Muscle layer of duodenum (tissue), 2 donors: ENCODE data around the gene MFAP2.

ENCODE experiments used
- H3K27ac ChIP-seq: one replicate; pipeline ENCODE4 v1.7.0; 2013; ENCODE audit warnings: mild to moderate bottlenecking, low read length
- H3K27me3 ChIP-seq: one replicate; pipeline ENCODE4 v1.7.0; 2013; ENCODE audit warnings: low read depth, mild to moderate bottlenecking, control low read depth, low read length
- H3K36me3 ChIP-seq, 2 donors: one replicate each; pipeline ENCODE4 v1.7.0; 2013; ENCODE audit warnings: low read length in 2 of 2, control low read depth in 1 of 2, mild to moderate bottlenecking in 1 of 2; ENCODE audit not compliant: insufficient read depth in 2 of 2, control insufficient read depth in 1 of 2
- H3K4me1 ChIP-seq, 2 donors: one replicate each; pipeline ENCODE4 v1.7.0; 2013; ENCODE audit warnings: low read length in 2 of 2, mild to moderate bottlenecking in 2 of 2, control low read depth in 1 of 2, moderate library complexity in 1 of 2; ENCODE audit not compliant: insufficient read depth in 2 of 2, control insufficient read depth in 1 of 2
- H3K4me3 ChIP-seq, 2 donors: one replicate each; pipeline ENCODE4 v1.7.0; 2013; ENCODE audit warnings: low read length in 2 of 2, low read depth in 1 of 2, mild to moderate bottlenecking in 1 of 2
- H3K9me3 ChIP-seq, 2 donors: one replicate each; pipeline ENCODE4 v1.7.0; 2013; ENCODE audit warnings: low read length in 2 of 2, control low read depth in 1 of 2, mild to moderate bottlenecking in 1 of 2; ENCODE audit not compliant: control insufficient read depth in 1 of 2
- donor health status: healthy.

The MFAP2 gene

GRCh38 chr1:16989676-16990391, 9.4 kb upstream of the MFAP2 start:
- Histone ChIP-seq H3K27ac (no peak overlapping the region), H3K4me3 (no peak overlapping the region), H3K9me3 (no peaks in the 10 kb centered on the region), H3K27me3 (no peaks in the 10 kb centered on the region), H3K36me3 (peaks cover 6 to 32% of the 10 kb centered on the region in 2 donors), H3K4me1 (peaks cover 0 to 2% of the 10 kb centered on the region in 2 donors)

- Histone ChIP-seq H3K27me3 (no peaks in the 10 kb centered on the region), H3K36me3 (peaks cover 6 to 32% of the 10 kb centered on the region in 2 donors)
Measured at GRCh38 chr1:16988210-16988609, 7.8 kb upstream of the MFAP2 start.

DNA sequence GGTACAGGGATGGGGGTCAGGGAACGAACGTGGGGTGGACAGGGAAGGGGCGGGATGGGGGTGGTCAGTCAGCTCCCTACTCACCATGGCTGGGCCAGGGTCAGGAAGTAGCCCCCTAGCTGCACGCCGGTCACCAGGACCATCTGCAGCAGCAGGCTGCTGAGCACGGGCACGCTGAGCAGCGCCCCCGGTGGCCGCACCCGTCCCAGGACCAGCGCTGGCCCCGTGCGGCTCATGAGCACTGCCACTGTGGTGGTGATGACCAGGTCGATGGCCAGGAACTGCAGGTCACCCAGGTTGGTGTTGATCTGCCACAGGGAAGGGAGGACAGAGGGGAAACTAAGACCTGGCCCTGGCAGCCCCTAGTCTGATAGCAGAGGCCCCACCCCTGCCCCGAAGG, 6.5 kb upstream of the MFAP2 start:
- Histone ChIP-seq H3K4me1 (peaks cover 0 to 5% of the 10 kb centered on the region in 2 donors), H3K4me3 (no peak overlapping the region), H3K27me3 (no peaks in the 10 kb centered on the region), H3K27ac (no peak overlapping the region), H3K9me3 (no peaks in the 10 kb centered on the region), H3K36me3 (peaks cover 6 to 32% of the 10 kb centered on the region in 2 donors)

More at GRCh38 chr1:16988210-16988609, 7.8 kb upstream of the MFAP2 start:
- Histone ChIP-seq H3K4me1 (peaks cover 0 to 5% of the 10 kb centered on the region in 2 donors), H3K4me3 (no peak overlapping the region), H3K27ac (no peak overlapping the region), H3K9me3 (no peaks in the 10 kb centered on the region)

DNA sequence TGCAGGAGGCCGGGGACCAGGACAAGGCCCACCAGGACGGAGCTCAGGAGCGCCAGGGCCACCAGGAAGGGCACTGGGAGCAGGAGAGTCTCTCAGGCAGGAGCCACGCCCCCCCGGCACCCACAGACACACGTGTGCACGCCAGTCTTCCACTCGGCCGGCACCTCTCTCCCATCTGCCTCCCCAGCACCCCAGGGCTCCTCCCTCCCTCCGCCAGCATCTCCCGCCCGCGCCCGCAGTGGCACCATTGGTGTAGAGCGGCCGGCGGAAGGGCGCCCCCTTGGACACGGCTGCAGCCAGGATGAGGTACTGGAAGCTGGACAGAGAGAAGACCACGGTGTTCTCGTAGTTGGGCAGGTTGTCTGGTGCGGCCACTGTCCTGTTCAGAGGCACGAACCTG, 6.1 kb upstream of the MFAP2 start:
- H3K9me3 ChIP-seq = no peaks in the 10 kb centered on the region
- H3K4me3 ChIP-seq = no peak overlapping the region
- no peaks in the 10 kb centered on the region for H3K27me3 ChIP-seq
- peaks cover 0 to 5% of the 10 kb centered on the region in 2 donors for H3K4me1 ChIP-seq
- no peak overlapping the region for H3K27ac ChIP-seq
- H3K36me3 ChIP-seq = peaks cover 6 to 32% of the 10 kb centered on the region in 2 donors

DNA sequence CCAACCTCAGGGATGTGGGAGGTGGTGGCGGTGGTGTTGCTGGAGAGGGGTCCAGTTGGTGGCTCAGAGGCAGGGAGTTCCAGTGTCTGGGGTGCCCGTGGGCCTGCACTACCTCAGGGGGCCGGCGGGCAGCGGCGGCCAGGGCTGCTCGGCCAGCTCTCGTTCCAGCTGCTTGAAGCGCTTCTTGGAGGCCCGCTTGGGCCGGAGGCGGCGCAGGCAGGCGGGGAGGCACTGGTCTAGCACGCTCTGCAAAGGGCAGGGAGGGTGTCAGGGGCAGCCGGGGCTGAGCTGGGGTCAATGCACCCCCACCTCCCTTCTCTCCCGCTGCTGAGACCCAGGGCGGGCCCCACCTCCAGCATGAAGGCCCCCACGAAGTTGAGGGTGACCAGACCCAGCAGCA, 5.7 kb upstream of the MFAP2 start:
- no peak overlapping the region for H3K27ac ChIP-seq
- H3K4me3 ChIP-seq = no peak overlapping the region
- peaks cover 6 to 32% of the 10 kb centered on the region in 2 donors for H3K36me3 ChIP-seq
- H3K27me3 ChIP-seq = no peaks in the 10 kb centered on the region
- H3K9me3 ChIP-seq = no peaks in the 10 kb centered on the region
- H3K4me1 ChIP-seq = peaks cover 0 to 5% of the 10 kb centered on the region in 2 donors

DNA sequence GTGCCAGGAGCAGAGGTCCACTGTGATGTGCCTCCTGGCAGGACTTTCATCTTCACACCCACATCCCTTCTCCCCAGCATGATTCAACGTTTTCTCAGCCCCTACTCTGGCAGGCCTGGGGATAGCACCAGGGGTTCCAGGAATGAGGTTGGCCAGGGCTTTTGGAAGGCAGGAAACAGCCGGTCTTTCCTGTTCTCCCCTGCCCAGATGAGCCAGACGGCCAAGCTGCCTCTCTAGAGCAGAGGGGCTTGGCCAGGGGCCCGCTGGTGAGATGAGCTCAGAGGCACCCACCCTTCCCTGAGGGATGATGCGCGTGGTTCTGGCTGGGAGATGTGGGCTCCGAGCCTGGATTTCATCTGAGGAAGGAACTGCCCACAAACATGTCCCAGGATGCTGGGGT, 4.3 kb upstream of the MFAP2 start:
- peaks cover 0 to 14% of the 10 kb centered on the region in 2 donors for H3K4me1 ChIP-seq
- H3K9me3 ChIP-seq = no peaks in the 10 kb centered on the region
- H3K27ac ChIP-seq = no peak overlapping the region
- H3K36me3 ChIP-seq = peaks cover 6 to 32% of the 10 kb centered on the region in 2 donors
- H3K4me3 ChIP-seq = no peak overlapping the region
- H3K27me3 ChIP-seq = no peaks in the 10 kb centered on the region

- Histone ChIP-seq H3K27me3 (no peaks in the 10 kb centered on the region), H3K27ac (no peak overlapping the region), H3K4me1 (peaks cover 0 to 19% of the 10 kb centered on the region in 2 donors), H3K36me3 (peaks cover 6 to 27% of the 10 kb centered on the region in 2 donors), H3K9me3 (no peaks in the 10 kb centered on the region), H3K4me3 (no peak overlapping the region)
Measured at GRCh38 chr1:16983649-16984048, 3.2 kb upstream of the MFAP2 start.

GRCh38 chr1:16982902-16983301, 2.5 kb upstream of the MFAP2 start:
- H3K27me3 ChIP-seq = no peaks in the 10 kb centered on the region
- peaks cover 6 to 23% of the 10 kb centered on the region in 2 donors for H3K36me3 ChIP-seq
- H3K27ac ChIP-seq = no peak overlapping the region
- no peak overlapping the region for H3K4me3 ChIP-seq
- H3K9me3 ChIP-seq = no peaks in the 10 kb centered on the region
- peaks cover 0 to 22% of the 10 kb centered on the region in 2 donors for H3K4me1 ChIP-seq

GRCh38 chr1:16981269-16981849, 939 bp upstream of the MFAP2 start:
- peaks cover 0 to 8% of the 10 kb centered on the region in 2 donors for H3K36me3 ChIP-seq
- H3K27me3 ChIP-seq = no peaks in the 10 kb centered on the region
- no peak overlapping the region for H3K27ac ChIP-seq
- no peaks in the 10 kb centered on the region for H3K9me3 ChIP-seq
- H3K4me1 ChIP-seq = peaks cover 0 to 22% of the 10 kb centered on the region in 2 donors
- no peak overlapping the region for H3K4me3 ChIP-seq

GRCh38 chr1:16979475-16980327, 719 bp downstream of the MFAP2 start:
- Histone ChIP-seq H3K4me3 (peak overlapping the region in 1 of 2 donors; percentile 56), H3K36me3 (no peaks in the 10 kb centered on the region), H3K27ac (no peak overlapping the region), H3K9me3 (no peaks in the 10 kb centered on the region), H3K27me3 (no peaks in the 10 kb centered on the region), H3K4me1 (peaks cover 0 to 19% of the 10 kb centered on the region in 2 donors)
